Measurements from ENCODE around the gene ATG9B.

The ATG9B gene, protein sequence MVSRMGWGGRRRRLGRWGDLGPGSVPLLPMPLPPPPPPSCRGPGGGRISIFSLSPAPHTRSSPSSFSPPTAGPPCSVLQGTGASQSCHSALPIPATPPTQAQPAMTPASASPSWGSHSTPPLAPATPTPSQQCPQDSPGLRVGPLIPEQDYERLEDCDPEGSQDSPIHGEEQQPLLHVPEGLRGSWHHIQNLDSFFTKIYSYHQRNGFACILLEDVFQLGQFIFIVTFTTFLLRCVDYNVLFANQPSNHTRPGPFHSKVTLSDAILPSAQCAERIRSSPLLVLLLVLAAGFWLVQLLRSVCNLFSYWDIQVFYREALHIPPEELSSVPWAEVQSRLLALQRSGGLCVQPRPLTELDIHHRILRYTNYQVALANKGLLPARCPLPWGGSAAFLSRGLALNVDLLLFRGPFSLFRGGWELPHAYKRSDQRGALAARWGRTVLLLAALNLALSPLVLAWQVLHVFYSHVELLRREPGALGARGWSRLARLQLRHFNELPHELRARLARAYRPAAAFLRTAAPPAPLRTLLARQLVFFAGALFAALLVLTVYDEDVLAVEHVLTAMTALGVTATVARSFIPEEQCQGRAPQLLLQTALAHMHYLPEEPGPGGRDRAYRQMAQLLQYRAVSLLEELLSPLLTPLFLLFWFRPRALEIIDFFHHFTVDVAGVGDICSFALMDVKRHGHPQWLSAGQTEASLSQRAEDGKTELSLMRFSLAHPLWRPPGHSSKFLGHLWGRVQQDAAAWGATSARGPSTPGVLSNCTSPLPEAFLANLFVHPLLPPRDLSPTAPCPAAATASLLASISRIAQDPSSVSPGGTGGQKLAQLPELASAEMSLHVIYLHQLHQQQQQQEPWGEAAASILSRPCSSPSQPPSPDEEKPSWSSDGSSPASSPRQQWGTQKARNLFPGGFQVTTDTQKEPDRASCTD

GRCh38 chr7:151024435-151025056, at the start of gene ATG9B:
ATG9B (minus strand) TSS chr7:151024494; CDS start chr7:151024423, 71 bp downstream.
- DNase-seq (ENCODE audit: low spot score in 2 of 2) (no peak), ATAC-seq (no peak)
- peaks cover 24% of the 10 kb centered on the region for H3K4me1 Mint-ChIP-seq
- H3K4me3 Mint-ChIP-seq, result no peak within 1 kb of the TSS
- H3K27ac Mint-ChIP-seq, result peak within 1 kb of the TSS; percentile 23
- peaks cover 13% of the 10 kb centered on the region for H3K36me3 Mint-ChIP-seq
- H3K9me3 Mint-ChIP-seq, result no peaks in the 10 kb centered on the region

DNA sequence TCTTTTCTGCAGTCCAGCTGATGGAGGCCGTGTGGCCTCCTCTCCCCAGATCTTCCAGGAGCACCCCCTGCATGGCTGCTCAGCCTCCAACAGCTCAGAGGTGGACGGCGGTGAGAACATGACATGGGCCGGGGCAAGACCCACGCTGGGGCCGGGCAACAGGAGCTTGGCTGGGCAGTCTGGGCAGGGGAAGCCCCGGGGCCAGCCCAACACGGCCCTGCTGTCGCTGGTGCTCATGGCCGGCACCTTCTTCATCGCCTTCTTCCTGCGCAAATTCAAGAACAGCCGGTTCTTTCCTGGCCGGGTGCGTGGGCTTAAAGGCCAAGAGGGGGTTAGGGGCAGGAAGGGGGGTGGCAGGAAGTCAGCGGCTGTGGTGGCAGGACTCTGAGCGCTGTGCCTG, 49.7 kb upstream of the ATG9B start:
- Mint-ChIP-seq H3K36me3 (peaks cover 88% of the 10 kb centered on the region), H3K9me3 (no peaks in the 10 kb centered on the region), H3K27ac (peak overlapping the region; percentile 81), H3K4me1 (peaks cover 39% of the 10 kb centered on the region), H3K4me3 (peak overlapping the region; percentile 49)
- DNase-seq (ENCODE audit: low spot score in 2 of 2), result no peak
- peak; percentile 43 for ATAC-seq

DNA sequence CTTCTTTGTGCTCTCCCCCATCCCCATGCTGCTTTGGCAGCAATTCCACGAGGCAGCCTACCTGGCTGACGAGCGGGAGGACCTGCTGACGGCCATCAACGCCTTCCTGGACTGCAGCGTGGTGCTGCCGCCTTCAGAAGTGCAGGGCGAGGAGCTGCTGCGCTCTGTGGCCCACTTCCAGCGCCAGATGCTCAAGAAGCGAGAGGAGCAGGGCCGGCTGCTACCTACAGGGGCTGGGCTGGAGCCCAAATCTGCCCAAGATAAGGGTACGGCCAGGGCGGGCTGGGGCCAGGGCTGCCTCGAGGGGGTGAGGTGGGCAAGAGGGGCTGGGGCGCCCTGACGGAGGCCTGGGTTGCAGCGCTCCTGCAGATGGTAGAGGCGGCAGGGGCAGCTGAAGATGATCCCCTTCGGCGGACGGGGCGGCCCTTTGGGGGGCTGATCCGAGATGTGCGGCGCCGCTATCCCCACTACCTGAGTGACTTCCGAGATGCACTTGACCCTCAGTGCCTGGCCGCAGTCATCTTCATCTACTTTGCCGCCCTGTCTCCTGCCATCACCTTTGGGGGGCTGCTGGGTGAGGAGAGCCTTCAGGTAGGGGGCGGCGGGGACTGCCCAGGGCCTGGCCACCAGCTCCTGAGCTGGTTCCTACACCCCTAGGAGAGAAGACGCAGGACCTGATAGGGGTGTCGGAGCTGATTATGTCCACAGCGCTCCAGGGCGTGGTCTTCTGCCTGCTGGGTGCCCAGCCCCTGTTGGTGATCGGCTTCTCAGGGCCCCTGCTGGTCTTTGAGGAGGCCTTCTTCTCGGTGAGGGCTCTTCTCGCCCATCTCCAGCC, 47.0 kb upstream of the ATG9B start:
- Mint-ChIP-seq H3K36me3 (peaks cover 95% of the 10 kb centered on the region), H3K4me1 (peaks cover 25% of the 10 kb centered on the region), H3K4me3 (no peak overlapping the region), H3K27ac (peak overlapping the region; percentile 64), H3K9me3 (no peaks in the 10 kb centered on the region)
- no peak for ATAC-seq
- no peak for DNase-seq (ENCODE audit: low spot score in 2 of 2)

GRCh38 chr7:151070574-151070960, 46.3 kb upstream of the ATG9B start:
- Mint-ChIP-seq H3K27ac (no peak overlapping the region), H3K36me3 (peaks cover 89% of the 10 kb centered on the region), H3K4me1 (peaks cover 18% of the 10 kb centered on the region), H3K9me3 (no peaks in the 10 kb centered on the region), H3K4me3 (no peak overlapping the region)
- no peak for ATAC-seq
- no peak for DNase-seq (ENCODE audit: low spot score in 2 of 2)

DNA sequence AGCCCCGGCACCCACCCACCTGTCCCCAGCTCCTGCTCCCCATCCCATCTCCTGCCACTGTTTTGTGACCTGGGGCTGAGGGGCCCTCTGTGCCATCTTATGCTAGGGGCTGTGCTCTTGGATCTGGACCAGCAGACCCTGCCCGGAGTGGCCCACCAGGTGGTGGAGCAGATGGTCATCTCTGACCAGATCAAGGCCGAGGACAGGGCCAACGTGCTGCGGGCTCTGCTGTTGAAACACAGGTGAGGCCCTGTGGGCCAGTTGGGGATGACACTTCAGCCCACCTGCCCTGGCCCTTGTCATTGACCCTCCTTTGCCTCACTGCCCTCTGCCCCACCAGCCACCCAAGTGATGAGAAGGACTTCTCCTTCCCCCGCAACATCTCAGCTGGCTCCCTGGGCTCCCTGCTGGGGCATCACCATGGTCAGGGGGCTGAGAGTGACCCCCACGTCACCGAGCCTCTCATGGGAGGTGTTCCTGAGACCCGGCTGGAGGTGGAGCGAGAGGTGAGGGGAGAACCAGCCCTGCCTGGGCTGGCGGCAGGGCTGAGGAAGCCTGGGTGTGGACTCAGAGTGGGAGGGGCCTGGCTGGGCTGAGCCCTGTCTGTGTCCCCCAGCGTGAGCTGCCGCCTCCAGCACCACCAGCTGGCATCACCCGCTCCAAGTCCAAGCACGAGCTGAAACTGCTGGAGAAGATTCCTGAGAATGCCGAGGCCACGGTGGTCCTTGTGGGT, 45.7 kb upstream of the ATG9B start:
- Mint-ChIP-seq H3K4me3 (no peak overlapping the region), H3K9me3 (no peaks in the 10 kb centered on the region), H3K36me3 (peaks cover 89% of the 10 kb centered on the region), H3K27ac (no peak overlapping the region), H3K4me1 (peaks cover 14% of the 10 kb centered on the region)
- DNase-seq (ENCODE audit: low spot score in 2 of 2), result no peak
- ATAC-seq, result no peak

DNA sequence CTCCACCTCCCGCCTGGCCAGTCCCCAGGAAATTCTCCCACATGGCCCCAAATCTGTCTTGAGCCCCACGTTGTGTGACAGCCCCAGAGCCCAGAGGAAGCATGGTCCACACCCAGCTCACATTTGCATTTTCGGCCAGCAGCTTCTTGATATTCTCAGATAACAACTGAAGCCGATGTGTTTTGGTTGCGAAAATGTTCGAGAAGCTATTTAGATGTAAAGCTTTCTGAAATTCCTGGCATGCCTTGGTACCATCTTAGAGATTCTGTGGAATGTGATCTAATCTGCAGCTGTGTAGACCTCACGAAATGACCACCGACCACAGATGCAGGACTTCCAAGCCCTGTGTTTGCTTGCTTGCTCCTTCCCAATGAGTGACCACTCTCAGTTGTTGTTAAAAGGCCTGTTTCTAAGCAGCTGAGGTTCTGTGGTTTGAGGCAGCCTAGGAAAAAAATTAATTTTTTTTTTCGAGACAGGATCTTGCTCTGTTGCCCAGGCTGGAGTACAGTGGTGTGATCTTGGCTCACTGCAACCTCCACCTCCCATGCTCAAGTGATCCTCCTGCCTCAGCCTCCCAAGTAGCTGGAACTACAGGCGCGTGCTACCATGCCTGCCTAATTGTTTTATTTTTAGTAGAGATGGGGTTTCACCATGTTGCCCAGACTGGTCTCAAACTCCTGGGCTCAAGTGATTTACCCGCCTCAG, 43.9 kb upstream of the ATG9B start:
- peaks cover 85% of the 10 kb centered on the region for H3K36me3 Mint-ChIP-seq

GRCh38 chr7:151066273-151066974, 42.1 kb upstream of the ATG9B start:
- no peak for DNase-seq (ENCODE audit: low spot score in 2 of 2)
- no peak for ATAC-seq
- peaks cover 67% of the 10 kb centered on the region for H3K36me3 Mint-ChIP-seq
- peaks cover 7% of the 10 kb centered on the region for H3K4me1 Mint-ChIP-seq
- no peak overlapping the region for H3K4me3 Mint-ChIP-seq
- H3K27ac Mint-ChIP-seq, result no peak overlapping the region
- H3K9me3 Mint-ChIP-seq, result no peaks in the 10 kb centered on the region

More for the DNA sequence above, 43.9 kb upstream of the ATG9B start:
- Mint-ChIP-seq H3K4me3 (no peak overlapping the region), H3K4me1 (no peaks in the 10 kb centered on the region), H3K27ac (no peak overlapping the region), H3K9me3 (no peaks in the 10 kb centered on the region)
- DNase-seq (ENCODE audit: low spot score in 2 of 2) (no peak), ATAC-seq (no peak)

- Mint-ChIP-seq H3K27ac (peak overlapping the region; percentile 68), H3K4me1 (peaks cover 17% of the 10 kb centered on the region), H3K36me3 (peaks cover 62% of the 10 kb centered on the region), H3K4me3 (no peak overlapping the region), H3K9me3 (no peaks in the 10 kb centered on the region)
- DNase-seq (ENCODE audit: low spot score in 2 of 2) (no peak), ATAC-seq (no peak)
These were observed 41.2 kb upstream of the ATG9B start for GRCh38 chr7:151065516-151065915.

GRCh38 chr7:151064993-151065392, 40.7 kb upstream of the ATG9B start:
- H3K36me3 Mint-ChIP-seq, result peaks cover 59% of the 10 kb centered on the region
- ATAC-seq (no peak), DNase-seq (ENCODE audit: low spot score in 2 of 2) (no peak)
- H3K9me3 Mint-ChIP-seq, result no peaks in the 10 kb centered on the region
- no peak overlapping the region for H3K4me3 Mint-ChIP-seq
- peaks cover 20% of the 10 kb centered on the region for H3K4me1 Mint-ChIP-seq
- H3K27ac Mint-ChIP-seq, result peak overlapping the region; percentile 68

GRCh38 chr7:151064454-151064853, 40.2 kb upstream of the ATG9B start:
- no peak for ATAC-seq
- Mint-ChIP-seq H3K9me3 (no peaks in the 10 kb centered on the region), H3K36me3 (peaks cover 54% of the 10 kb centered on the region), H3K4me3 (no peak overlapping the region), H3K4me1 (peaks cover 20% of the 10 kb centered on the region), H3K27ac (no peak overlapping the region)
- DNase-seq (ENCODE audit: low spot score in 2 of 2), result no peak

DNA sequence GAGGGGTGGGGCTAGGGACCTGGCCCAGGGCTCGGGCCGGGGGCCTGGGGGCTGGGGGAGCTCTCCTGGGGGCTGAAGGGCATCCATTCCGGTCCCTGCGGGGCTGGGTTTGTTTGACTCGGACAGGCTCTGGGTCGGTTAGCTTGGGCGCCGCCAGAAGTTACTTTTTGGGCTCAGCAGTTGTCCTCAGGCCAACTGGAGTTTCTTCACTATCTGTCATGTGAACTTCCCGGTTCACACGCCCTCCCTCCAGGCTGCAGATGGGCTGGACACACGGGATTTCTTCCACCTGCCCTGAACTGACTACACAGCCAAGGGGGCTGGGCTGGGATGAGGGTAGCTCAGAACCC, 38.9 kb upstream of the ATG9B start:
- Mint-ChIP-seq H3K4me3 (no peak overlapping the region), H3K4me1 (peaks cover 28% of the 10 kb centered on the region), H3K36me3 (peaks cover 49% of the 10 kb centered on the region), H3K27ac (peak overlapping the region; percentile 10), H3K9me3 (no peaks in the 10 kb centered on the region)
- DNase-seq (ENCODE audit: low spot score in 2 of 2) (no peak), ATAC-seq (no peak)

DNA sequence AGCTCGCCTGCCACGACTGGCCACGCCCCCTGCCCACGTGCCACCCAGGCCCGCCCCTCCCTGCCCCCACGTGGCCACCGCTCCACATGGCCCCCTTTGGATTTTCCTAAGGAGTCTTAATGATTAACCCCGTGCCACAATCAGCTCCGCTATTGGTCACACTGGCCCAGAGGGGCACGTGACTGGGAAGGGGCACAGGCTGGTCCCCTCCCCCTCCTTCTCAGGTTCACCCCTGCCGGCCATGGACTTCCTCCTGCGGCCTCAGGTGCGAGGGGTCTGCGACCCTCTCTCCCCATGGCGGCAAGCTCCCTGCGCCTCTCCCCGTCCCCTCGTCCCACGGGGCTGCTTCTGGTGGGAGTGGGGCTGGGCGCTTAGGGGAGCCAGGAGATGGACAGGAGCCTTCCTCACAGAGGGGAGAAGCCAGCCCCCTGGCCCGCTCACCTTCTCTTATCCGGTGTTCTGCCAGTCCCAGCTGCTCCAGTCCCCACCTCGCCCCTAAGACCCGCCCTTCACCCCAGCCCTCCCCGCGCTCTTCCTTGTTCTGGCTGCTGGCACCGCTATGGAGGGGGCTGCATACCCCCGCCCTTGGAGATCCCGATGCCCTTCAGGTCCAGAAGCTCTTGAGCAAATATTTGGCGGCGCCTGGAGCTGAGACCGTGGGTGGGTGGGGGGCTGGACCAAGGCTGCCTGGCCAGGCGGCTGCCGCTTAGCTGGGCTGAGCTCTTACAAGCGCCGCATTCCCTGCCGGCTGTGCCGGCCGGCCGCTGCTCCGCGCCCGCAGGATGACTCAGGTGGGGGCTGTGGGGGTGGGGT, 38.3 kb upstream of the ATG9B start:
- Mint-ChIP-seq H3K27ac (no peak overlapping the region), H3K4me3 (no peak overlapping the region), H3K9me3 (no peaks in the 10 kb centered on the region), H3K4me1 (peaks cover 29% of the 10 kb centered on the region), H3K36me3 (peaks cover 46% of the 10 kb centered on the region)
- DNase-seq (ENCODE audit: low spot score in 2 of 2) (no peak), ATAC-seq (no peak)

DNA sequence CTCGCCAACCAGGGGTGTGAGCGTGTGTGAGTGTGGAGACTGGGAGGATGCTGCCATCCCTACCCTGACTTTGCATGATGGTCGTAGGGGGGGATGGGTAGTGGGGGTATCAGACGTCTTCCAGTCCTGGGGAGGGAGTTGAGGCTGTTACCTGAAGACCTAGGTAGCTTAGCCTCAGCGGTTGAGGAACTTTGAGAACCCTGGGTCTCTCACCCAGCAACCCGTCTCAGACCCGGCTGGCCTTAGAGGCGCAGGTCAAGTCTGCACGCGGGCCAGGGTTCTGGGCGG, 37.8 kb upstream of the ATG9B start:
- Mint-ChIP-seq H3K4me1 (peaks cover 35% of the 10 kb centered on the region), H3K4me3 (peak overlapping the region; percentile 93), H3K36me3 (peaks cover 41% of the 10 kb centered on the region), H3K9me3 (no peaks in the 10 kb centered on the region), H3K27ac (peak overlapping the region; percentile 71)
- DNase-seq (ENCODE audit: low spot score in 2 of 2) (no peak), ATAC-seq (no peak)

Data from stimulated activated effector memory CD8-positive, alpha-beta T cell treated with anti-CD3 and anti-CD28 coated beads, Interleukin-12 subunit alpha, Interleukin-12 subunit beta, amount 100 ng/mL, for 72 hours (primary cell).